Osteoblast (primary cell): ENCODE measurements around the gene USP49. TPM values are rescaled to one million over a fixed set of nuclear protein-coding genes. Genes with fewer than 3 reads are reported as not detected.
A peak's percentile ranks its signal among the peaks of the same experiment; 100 is the strongest.

Experiments
- DNase-seq: peaks from one replicate; pipeline ENCODE4 v3.0.0; 2011; ENCODE audit warnings: low spot score, mixed read lengths; ENCODE audit not compliant: insufficient read length; ENCODE audit errors: missing footprints
- H2AFZ ChIP-seq: 2 replicates; pipeline ENCODE4 v1.6.0; 2011; ENCODE audit warnings: mild to moderate bottlenecking, low read length
- H3K27ac ChIP-seq: 2 replicates; pipeline ENCODE4 v1.5.1; 2011; ENCODE audit warnings: mild to moderate bottlenecking, low read depth, low read length, moderate library complexity
- H3K27me3 ChIP-seq: 2 replicates; pipeline ENCODE4 v1.6.0; 2012; ENCODE audit warnings: mild to moderate bottlenecking, control low read depth, inconsistent platforms, low read length, moderate library complexity; ENCODE audit not compliant: insufficient read depth
- H3K36me3 ChIP-seq: 2 replicates; pipeline ENCODE4 v1.5.1; 2011; ENCODE audit warnings: mild to moderate bottlenecking, low read length, control low read depth, moderate library complexity; ENCODE audit not compliant: insufficient read depth
- H3K4me1 ChIP-seq: 2 replicates; pipeline ENCODE4 v1.5.1; 2011; ENCODE audit warnings: mild to moderate bottlenecking, low read length, control low read depth, moderate library complexity; ENCODE audit not compliant: insufficient read depth
- H3K4me2 ChIP-seq: 2 replicates; pipeline ENCODE4 v1.6.0; 2011; ENCODE audit warnings: mild to moderate bottlenecking, low read length; ENCODE audit not compliant: insufficient read depth
- H3K4me3 ChIP-seq: fragments of 200-600 bp; sonication (generic); 3 replicates; pipeline ENCODE4 v1.5.1; 2012; ENCODE audit warnings: mild to moderate bottlenecking, low read length, inconsistent platforms; ENCODE audit not compliant: insufficient read depth
- H3K79me2 ChIP-seq: 2 replicates; pipeline ENCODE4 v1.6.0; 2012; ENCODE audit warnings: mild to moderate bottlenecking, low read length, control low read depth, inconsistent platforms; ENCODE audit not compliant: insufficient read depth
- H3K9me3 ChIP-seq: 2 replicates; pipeline ENCODE4 v1.5.1; 2011; ENCODE audit warnings: low read depth, low read length, control low read depth
- H4K20me1 ChIP-seq: 2 replicates; pipeline ENCODE4 v1.6.0; 2012; ENCODE audit warnings: mild to moderate bottlenecking, low read length, control low read depth; ENCODE audit not compliant: insufficient read depth
- CTCF ChIP-seq: IDR thresholded peaks from 2 replicates; pipeline ENCODE4 v1.5.1; 2011; ENCODE audit warnings: mild to moderate bottlenecking, low read depth, low read length, moderate library complexity; ENCODE audit errors: extremely low read depth
- total RNA-seq: library from RNA; depleted of rRNA; stranded (reverse); fragments of >200 nt; gene quantifications from 2 replicates; pipeline ENCODE4 v1.2.3, GENCODE V29; 2012

The USP49 gene
- total RNA-seq, 1 donor: 3.6 TPM

DNA sequence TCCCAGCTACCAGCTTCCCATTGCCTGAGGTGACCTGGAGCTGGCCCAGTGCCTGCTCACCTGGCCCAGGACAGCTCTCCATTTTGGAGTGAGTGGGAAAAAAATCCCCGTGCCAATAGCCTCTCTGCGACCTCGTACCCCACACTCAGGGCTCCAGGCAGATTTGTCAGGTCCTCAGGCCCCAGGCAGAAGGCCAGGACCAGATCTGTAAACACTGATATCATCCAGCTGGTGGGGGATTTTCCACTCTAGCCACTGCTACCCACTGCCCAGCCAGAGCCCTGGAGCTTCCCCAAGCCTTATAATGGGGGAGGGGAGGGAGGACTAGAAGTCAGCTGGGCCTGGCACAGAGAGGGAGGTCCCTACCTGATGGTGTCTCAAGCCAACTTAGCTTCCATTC is 146.6 kb downstream of the USP49 start:
- no peak overlapping the region for H3K27ac ChIP-seq
- H3K4me3 ChIP-seq: no peak overlapping the region
- no peak overlapping the region for H2AFZ ChIP-seq
- H4K20me1 ChIP-seq: no peaks in the 10 kb centered on the region
- no peaks in the 10 kb centered on the region for H3K36me3 ChIP-seq
- H3K9me3 ChIP-seq: no peaks in the 10 kb centered on the region
- H3K4me2 ChIP-seq: no peak overlapping the region
- H3K4me1 ChIP-seq: no peaks in the 10 kb centered on the region
- no peak for DNase-seq
- H3K79me2 ChIP-seq: no peaks in the 10 kb centered on the region
- no peak for TF ChIP-seq CTCF
- peaks cover 8% of the 10 kb centered on the region for H3K27me3 ChIP-seq

DNA sequence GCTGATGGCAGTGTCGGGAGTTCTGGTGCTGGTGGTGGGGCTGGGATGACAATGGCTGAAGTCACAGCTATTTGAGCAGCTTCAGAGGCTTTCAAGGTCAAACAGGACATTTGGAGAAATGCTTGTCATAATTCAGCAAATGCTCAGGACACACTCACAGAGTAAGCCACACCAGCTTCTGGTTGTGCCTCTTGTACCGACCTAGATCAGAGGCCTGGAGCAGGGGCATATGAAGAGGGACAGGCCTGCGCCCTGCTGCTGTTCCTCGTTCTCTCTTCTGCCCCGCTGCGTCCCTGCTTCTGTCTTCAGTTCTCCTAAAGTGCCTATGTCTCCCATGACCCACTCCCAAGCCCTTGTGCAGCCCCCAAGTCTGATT is 147.1 kb downstream of the USP49 start:
- no peaks in the 10 kb centered on the region for H3K9me3 ChIP-seq
- H2AFZ ChIP-seq: no peak overlapping the region
- no peaks in the 10 kb centered on the region for H4K20me1 ChIP-seq
- DNase-seq: no peak
- no peaks in the 10 kb centered on the region for H3K4me1 ChIP-seq
- TF ChIP-seq CTCF: no peak
- peaks cover 4% of the 10 kb centered on the region for H3K27me3 ChIP-seq
- no peak overlapping the region for H3K4me2 ChIP-seq
- H3K27ac ChIP-seq: no peak overlapping the region
- no peaks in the 10 kb centered on the region for H3K79me2 ChIP-seq
- no peaks in the 10 kb centered on the region for H3K36me3 ChIP-seq
- H3K4me3 ChIP-seq: no peak overlapping the region

- Histone ChIP-seq H3K4me3 (no peak within 1 kb of the TSS), H3K9me3 (no peaks in the 10 kb centered on the region), H3K27me3 (peaks cover 2% of the 10 kb centered on the region), H3K4me2 (no peak within 1 kb of the TSS), H2AFZ (no peak within 1 kb of the TSS), H3K36me3 (no peaks in the 10 kb centered on the region), H3K79me2 (no peaks in the 10 kb centered on the region), H3K4me1 (no peaks in the 10 kb centered on the region), H4K20me1 (no peaks in the 10 kb centered on the region), H3K27ac (no peak within 1 kb of the TSS)
- DNase-seq: no peak
- TF ChIP-seq CTCF: no peak
These were observed 147.7 kb downstream of the USP49 start, which contains the start of gene PGC for GRCh38 chr6:41747256-41748101. Gene PGC (minus strand): TSS chr6:41747397. CDS start chr6:41747334, 63 bp downstream.

- peak; percentile 54 for DNase-seq
- no peak overlapping the region for H3K4me2 ChIP-seq
- H4K20me1 ChIP-seq: no peaks in the 10 kb centered on the region
- H3K79me2 ChIP-seq: no peaks in the 10 kb centered on the region
- H3K27ac ChIP-seq: no peak overlapping the region
- H2AFZ ChIP-seq: no peak overlapping the region
- no peak overlapping the region for H3K4me3 ChIP-seq
- no peak for TF ChIP-seq CTCF
- no peaks in the 10 kb centered on the region for H3K4me1 ChIP-seq
- no peaks in the 10 kb centered on the region for H3K36me3 ChIP-seq
- peaks cover 2% of the 10 kb centered on the region for H3K27me3 ChIP-seq
- H3K9me3 ChIP-seq: no peaks in the 10 kb centered on the region
These were observed 149.1 kb downstream of the USP49 start for GRCh38 chr6:41746107-41746506.
